ENCODE data around the gene CLTRN. TPM values are rescaled to one million over a fixed set of nuclear protein-coding genes. Genes with fewer than 3 reads are reported as not detected.
"Not testable (repeated sequence)": the region's sequence is repeated elsewhere in the genome, so short reads cannot be mapped to it uniquely, and the experiment has no call there.

The CLTRN gene
- total RNA-seq, 3 donors from 2014 or later (not counting 1 experiment from before 2014, with no cell fraction given) = 0.28 TPM; not detected in 2

DNA sequence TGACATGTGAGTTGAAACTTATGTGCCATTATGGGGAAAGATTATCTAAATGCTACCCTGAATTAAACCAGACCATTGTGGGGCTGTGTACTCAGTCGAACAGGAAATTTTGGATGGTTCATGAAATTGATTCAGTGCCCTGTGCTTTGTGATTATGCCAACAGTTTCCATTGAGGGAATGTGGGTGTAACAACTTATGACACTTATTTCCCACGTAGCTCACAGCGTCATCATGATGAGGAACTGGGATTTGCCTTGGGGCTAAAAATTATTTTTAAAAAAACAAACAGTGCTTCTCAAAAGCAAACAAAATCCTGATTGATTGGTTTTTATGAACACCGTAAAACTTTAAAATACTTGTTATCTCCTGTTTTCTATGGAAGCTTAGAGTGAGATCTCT lies 8.3 kb upstream of the CLTRN start:
- Mint-ChIP-seq H3K27me3 (ENCODE audit: low read depth in 2 of 2) (peaks cover 0 to 27% of the 10 kb centered on the region in 2 donors), H3K36me3 (no peaks in the 10 kb centered on the region), H3K27ac (no peak overlapping the region), H3K4me3 (no peak overlapping the region), H3K4me1 (peaks cover 0 to 5% of the 10 kb centered on the region in 2 donors), H3K9me3 (no peaks in the 10 kb centered on the region)
- H3K27me3 ChIP-seq (ENCODE audit: control insufficient read depth, insufficient read depth, low read length) = no peaks in the 10 kb centered on the region
- H3K9me3 ChIP-seq (ENCODE audit: control insufficient read depth, insufficient read depth, low read length) = no peaks in the 10 kb centered on the region
- TF ChIP-seq, protein P1, sequence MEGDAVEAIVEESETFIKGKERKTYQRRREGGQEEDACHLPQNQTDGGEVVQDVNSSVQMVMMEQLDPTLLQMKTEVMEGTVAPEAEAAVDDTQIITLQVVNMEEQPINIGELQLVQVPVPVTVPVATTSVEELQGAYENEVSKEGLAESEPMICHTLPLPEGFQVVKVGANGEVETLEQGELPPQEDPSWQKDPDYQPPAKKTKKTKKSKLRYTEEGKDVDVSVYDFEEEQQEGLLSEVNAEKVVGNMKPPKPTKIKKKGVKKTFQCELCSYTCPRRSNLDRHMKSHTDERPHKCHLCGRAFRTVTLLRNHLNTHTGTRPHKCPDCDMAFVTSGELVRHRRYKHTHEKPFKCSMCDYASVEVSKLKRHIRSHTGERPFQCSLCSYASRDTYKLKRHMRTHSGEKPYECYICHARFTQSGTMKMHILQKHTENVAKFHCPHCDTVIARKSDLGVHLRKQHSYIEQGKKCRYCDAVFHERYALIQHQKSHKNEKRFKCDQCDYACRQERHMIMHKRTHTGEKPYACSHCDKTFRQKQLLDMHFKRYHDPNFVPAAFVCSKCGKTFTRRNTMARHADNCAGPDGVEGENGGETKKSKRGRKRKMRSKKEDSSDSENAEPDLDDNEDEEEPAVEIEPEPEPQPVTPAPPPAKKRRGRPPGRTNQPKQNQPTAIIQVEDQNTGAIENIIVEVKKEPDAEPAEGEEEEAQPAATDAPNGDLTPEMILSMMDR (IDR thresholded peaks at IDR 0.05) = no peak
- no peak overlapping the region for H3K4me3 ChIP-seq (ENCODE audit: low read length)
- ATAC-seq (no peak), DNase-seq (no peak)
- intact Hi-C loops (cut with micrococcal nuclease) = loop anchor here (10.0 kb wide), 2 partner anchors 338 to 798 kb away; partner anchors contain the start of genes FANCB, MOSPD2 and PIGA
- H3K4me1 ChIP-seq (ENCODE audit: control insufficient read depth, insufficient read depth, low read length) = peaks cover 19% of the 10 kb centered on the region
- 90% methylated on average over 3 of the region's 4 CpGs for WGBS (ENCODE audit: insufficient coverage)
- H3K27ac ChIP-seq (ENCODE audit: low read length) = no peak overlapping the region
- no peaks in the 10 kb centered on the region for H3K36me3 ChIP-seq (ENCODE audit: control insufficient read depth, insufficient read depth, low read length)

DNA sequence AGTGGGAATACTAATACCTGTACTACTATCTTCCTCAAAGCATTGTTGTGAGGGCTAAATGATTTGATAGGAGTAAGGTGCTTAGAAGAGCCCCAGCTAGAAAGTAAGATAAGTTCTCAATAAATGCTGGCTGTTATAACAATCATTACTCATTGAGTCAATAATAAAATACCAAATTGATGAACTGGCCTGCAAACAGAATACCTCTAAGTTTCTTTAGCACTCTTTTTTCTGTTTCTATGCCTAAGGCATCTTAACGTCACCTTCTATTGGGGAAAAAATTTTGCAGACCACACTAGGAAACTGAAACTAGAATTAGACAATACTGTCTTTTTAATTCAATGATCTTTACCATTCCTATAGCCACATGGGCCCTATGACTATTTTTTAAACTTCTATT lies 1.2 kb downstream of the CLTRN start:
- no peaks in the 10 kb centered on the region for H3K36me3 ChIP-seq (ENCODE audit: control insufficient read depth, insufficient read depth, low read length)
- H3K36me3 Mint-ChIP-seq = no peaks in the 10 kb centered on the region

DNA sequence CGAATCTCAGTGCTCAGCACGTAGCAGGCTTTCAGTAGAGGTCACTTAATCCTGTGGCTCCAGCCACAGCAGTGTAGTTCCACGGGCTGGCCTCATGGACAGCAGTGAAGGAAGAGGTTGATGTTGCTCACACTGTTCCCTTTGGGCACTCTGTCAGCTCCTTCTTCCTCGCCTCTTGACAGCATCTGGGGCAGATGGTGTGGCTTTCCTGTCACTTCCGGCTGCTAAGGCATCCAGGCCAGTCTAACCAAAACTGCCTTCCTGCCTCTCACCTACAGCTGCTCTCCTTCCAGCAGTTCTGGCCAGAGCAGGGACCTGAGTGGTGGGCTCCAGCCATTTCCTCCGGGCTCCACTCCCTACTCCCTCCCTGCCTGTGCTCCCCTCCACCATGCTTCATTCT lies 9.8 kb downstream of the CLTRN start:
- ATAC-seq = peak; percentile 46 to 78 (median 59)
- H3K9me3 ChIP-seq (ENCODE audit: control insufficient read depth, insufficient read depth, low read length); DNase-seq; intact Hi-C loops (cut with micrococcal nuclease); H3K36me3 Mint-ChIP-seq; H3K27ac ChIP-seq (ENCODE audit: low read length); H3K9me3 Mint-ChIP-seq; H3K4me1 ChIP-seq (ENCODE audit: control insufficient read depth, insufficient read depth, low read length); H3K4me3 ChIP-seq (ENCODE audit: low read length); H3K27me3 ChIP-seq (ENCODE audit: control insufficient read depth, insufficient read depth, low read length); H3K36me3 ChIP-seq (ENCODE audit: control insufficient read depth, insufficient read depth, low read length); H3K4me3 Mint-ChIP-seq: not testable (repeated sequence)
- 45% methylated on average over 2 of the region's 6 CpGs for whole genome bisulfite sequencing (ENCODE audit: insufficient coverage)
- Mint-ChIP-seq H3K27ac (peak overlapping the region; percentile 17 to 82), H3K27me3 (ENCODE audit: low read depth in 2 of 2) (peaks cover 1 to 37% of the 10 kb centered on the region in 2 donors), H3K4me1 (peaks cover 13 to 31% of the 10 kb centered on the region in 2 donors)

More for the DNA sequence above, 1.2 kb downstream of the CLTRN start:
- Mint-ChIP-seq H3K27ac (no peak overlapping the region), H3K27me3 (ENCODE audit: low read depth in 2 of 2) (peaks cover 16 to 77% of the 10 kb centered on the region in 2 donors), H3K9me3 (no peaks in the 10 kb centered on the region), H3K4me3 (no peak overlapping the region), H3K4me1 (no peaks in the 10 kb centered on the region)
- H3K27me3 ChIP-seq (ENCODE audit: control insufficient read depth, insufficient read depth, low read length) = no peaks in the 10 kb centered on the region
- DNase-seq (no peak), ATAC-seq (no peak)
- no peaks in the 10 kb centered on the region for H3K4me1 ChIP-seq (ENCODE audit: control insufficient read depth, insufficient read depth, low read length)
- no peak overlapping the region for H3K4me3 ChIP-seq (ENCODE audit: low read length)
- intact Hi-C loops (cut with micrococcal nuclease) = no loop called here
- no peak overlapping the region for H3K27ac ChIP-seq (ENCODE audit: low read length)
- H3K9me3 ChIP-seq (ENCODE audit: control insufficient read depth, insufficient read depth, low read length) = no peaks in the 10 kb centered on the region
- TF ChIP-seq, protein P1 (IDR thresholded peaks at IDR 0.05) = no peak
- 86% methylated on average over 1 of the region's 1 CpG for WGBS (ENCODE audit: insufficient coverage)

GRCh38 chrX:15653961-15654360 lies 10.6 kb downstream of the CLTRN start:
- Histone ChIP-seq H3K27ac (ENCODE audit: low read length) (no peak overlapping the region), H3K27me3 (ENCODE audit: control insufficient read depth, insufficient read depth, low read length) (no peaks in the 10 kb centered on the region), H3K4me3 (ENCODE audit: low read length) (no peak overlapping the region), H3K4me1 (ENCODE audit: control insufficient read depth, insufficient read depth, low read length) (peaks cover 6% of the 10 kb centered on the region), H3K36me3 (ENCODE audit: control insufficient read depth, insufficient read depth, low read length) (no peaks in the 10 kb centered on the region), H3K9me3 (ENCODE audit: control insufficient read depth, insufficient read depth, low read length) (no peaks in the 10 kb centered on the region)
- no peaks in the 10 kb centered on the region for H3K9me3 Mint-ChIP-seq
- no peak overlapping the region for H3K27ac Mint-ChIP-seq
- TF ChIP-seq, protein P1 (IDR thresholded peaks at IDR 0.05) = no peak
- DNase-seq (no peak), ATAC-seq (no peak)
- H3K36me3 Mint-ChIP-seq = no peaks in the 10 kb centered on the region
- H3K27me3 Mint-ChIP-seq (ENCODE audit: low read depth in 2 of 2) = peaks cover 0 to 29% of the 10 kb centered on the region in 2 donors
- H3K4me3 Mint-ChIP-seq = no peak overlapping the region
- whole genome bisulfite sequencing (ENCODE audit: insufficient coverage) = 98% methylated on average over 3 of the region's 5 CpGs
- H3K4me1 Mint-ChIP-seq = peaks cover 13 to 31% of the 10 kb centered on the region in 2 donors
- intact Hi-C loops (cut with micrococcal nuclease) = no loop called here

- H3K36me3 ChIP-seq (ENCODE audit: control insufficient read depth, insufficient read depth, low read length); H3K4me1 ChIP-seq (ENCODE audit: control insufficient read depth, insufficient read depth, low read length); H3K27me3 ChIP-seq (ENCODE audit: control insufficient read depth, insufficient read depth, low read length); H3K27me3 Mint-ChIP-seq (ENCODE audit: low read depth in 2 of 2); H3K27ac Mint-ChIP-seq; H3K4me3 ChIP-seq (ENCODE audit: low read length); H3K36me3 Mint-ChIP-seq; H3K9me3 ChIP-seq (ENCODE audit: control insufficient read depth, insufficient read depth, low read length); intact Hi-C loops (cut with micrococcal nuclease); H3K9me3 Mint-ChIP-seq; H3K4me3 Mint-ChIP-seq; H3K27ac ChIP-seq (ENCODE audit: low read length); DNase-seq: not testable (repeated sequence)
- H3K4me1 Mint-ChIP-seq = peaks cover 16 to 26% of the 10 kb centered on the region in 2 donors
- WGBS (ENCODE audit: insufficient coverage) = no CpG with 5 or more reads among the region's 5 CpGs
- peak; percentile 53 to 80 (median 76) for ATAC-seq
Measured at GRCh38 chrX:15647510-15647909, 17.1 kb downstream of the CLTRN start.
